Upper lobe of left lung (tissue), 6 donors: ENCODE data around the gene PPP1R26. TPM values are rescaled to one million over a fixed set of nuclear protein-coding genes. Genes with fewer than 3 reads are reported as not detected.

Source experiments
- ATAC-seq, 2 donors: fragments of 200-7000 bp; cut with Tn5 transposase; one replicate each; pipeline ENCODE4 v1.9.1; 2022; ENCODE audit warnings: mild to moderate bottlenecking in 2 of 2, moderate library complexity in 2 of 2; ENCODE audit not compliant: low FRiP score in 2 of 2
- DNase-seq, 2 donors: peaks; one replicate each; pipeline ENCODE4 v3.0.0-alpha.2; 2019 to 2020
- H3K27ac ChIP-seq, 4 donors: fragments of 200-600 bp; sonication (generic); one replicate each; pipeline ENCODE4 v1.5.1; 2016 to 2019
- H3K27me3 ChIP-seq, 4 donors: fragments of 200-600 bp; sonication (generic); one replicate each; pipeline ENCODE4 v1.5.1; 2017 to 2019
- H3K36me3 ChIP-seq, 4 donors: fragments of 200-600 bp; sonication (generic); one replicate each; pipeline ENCODE4 v1.5.1; 2016 to 2019
- H3K4me1 ChIP-seq, 4 donors: fragments of 200-600 bp; sonication (generic); one replicate each; pipeline ENCODE4 v1.5.1; 2018 to 2019
- H3K4me3 ChIP-seq, 4 donors: fragments of 200-600 bp; sonication (generic); one replicate each; pipeline ENCODE4 v1.5.1; 2017 to 2019; ENCODE audit warnings: mild to moderate bottlenecking in 2 of 4, moderate library complexity in 1 of 4
- H3K9me3 ChIP-seq, 4 donors: fragments of 200-600 bp; sonication (generic); one replicate each; pipeline ENCODE4 v1.5.1; 2018 to 2019
- CTCF ChIP-seq, 6 experiments: fragments of 450-650 bp in 4 of 6; fragments of 200-600 bp in 2 of 6; sonication (generic) in 2 of 6; IDR thresholded peaks; one replicate each; pipeline ENCODE4 v1.5.1; 2016 to 2019; ENCODE audit warnings: antibody characterized with exemption in 6 of 6
- EP300 ChIP-seq, 4 donors: sonication (generic); formaldehyde crosslinking; IDR thresholded peaks; one replicate each; pipeline ENCODE4 v1.5.1; 2017; ENCODE audit warnings: antibody characterized with exemption in 4 of 4, control low read depth in 2 of 4
- POLR2A ChIP-seq, 4 donors: fragments of 450-650 bp; IDR thresholded peaks; one replicate each; pipeline ENCODE4 v1.5.1; 2016 to 2017; ENCODE audit warnings: antibody characterized with exemption in 4 of 4, mild to moderate bottlenecking in 2 of 4
- POLR2AphosphoS5 ChIP-seq, 2 donors: sonication (generic); formaldehyde crosslinking; IDR thresholded peaks; one replicate each; pipeline ENCODE4 v1.5.1; 2017; ENCODE audit warnings: antibody characterized with exemption in 2 of 2
- WGBS, 2 donors: methylation state at CpG; one replicate each; pipeline ENCODE4 v1.1.5; 2017 to 2018; 5-methylcytosine and 5-hydroxymethylcytosine counted together
- total RNA-seq, 6 donors: library from RNA; depleted of rRNA in 4 of 6; stranded (reverse); fragments of >200 nt in 4 of 6; gene quantifications; one replicate each; pipeline versions ENCODE4 v1.1.0 to v1.2.1, GENCODE V29; 2016 to 2021
- donor health status: DM: no; HTN: no; CAD: no; lungs with moderate emphysema.
- donor health status: DM: no; HTN: yes; CAD: no; lungs with severe emphysema.

PPP1R26 gene
- total RNA-seq, 6 donors from 2014 or later: 25.6 to 48.6 (median 33.8) TPM

DNA sequence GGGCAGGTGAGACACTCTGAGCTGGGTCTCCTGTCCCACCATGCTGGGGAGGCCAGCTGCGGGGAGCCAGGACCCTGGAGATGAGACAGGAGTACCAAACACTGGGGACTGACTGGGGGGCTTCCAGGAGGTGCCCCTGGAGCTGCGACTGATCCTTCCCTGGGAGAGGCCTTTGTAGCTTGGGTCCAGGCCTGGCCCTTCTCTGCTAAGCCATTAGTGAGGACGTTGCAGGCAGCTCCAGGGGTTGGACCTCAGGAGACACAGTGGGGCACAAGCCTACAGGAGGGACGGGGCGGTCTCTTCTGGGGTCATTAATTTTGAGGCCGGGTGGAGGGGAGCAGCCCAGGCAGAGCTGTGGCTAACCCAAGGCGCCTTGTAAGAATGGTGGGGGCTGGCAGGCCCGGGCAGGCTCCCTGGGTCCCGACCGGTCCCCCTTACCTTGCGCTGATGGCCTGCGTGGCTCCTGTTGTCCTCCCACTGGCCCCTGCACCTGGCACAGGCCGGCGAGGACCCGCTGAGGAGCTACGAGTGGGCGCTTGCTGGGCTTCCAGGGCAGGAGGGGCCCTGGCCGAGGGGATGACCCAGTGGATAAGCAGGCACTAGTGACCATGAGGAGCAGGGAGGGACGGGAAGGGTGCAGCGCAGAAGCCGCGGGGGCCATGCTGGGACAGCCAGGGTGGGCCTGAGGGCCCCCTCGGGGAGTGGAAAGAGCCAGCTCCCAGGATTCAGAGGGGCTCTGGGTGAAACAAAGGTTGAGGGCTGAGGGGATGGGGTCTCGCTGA, 26.0 kb downstream of the PPP1R26 start:
- Histone ChIP-seq H3K4me3 (no peak overlapping the region), H3K36me3 (peaks cover 0 to 37% (median 26%) of the 10 kb centered on the region in 4 donors), H3K9me3 (no peaks in the 10 kb centered on the region), H3K27me3 (no peaks in the 10 kb centered on the region), H3K27ac (no peak overlapping the region), H3K4me1 (peaks cover 13 to 27% (median 17%) of the 10 kb centered on the region in 4 donors)
- 89 to 91% methylated on average over 15 to 19 of the region's 24 CpGs for WGBS, 2 donors
- DNase-seq (peak in 1 of 2 donors; percentile 82), ATAC-seq (no peak)
- TF ChIP-seq CTCF (IDR thresholded peaks at IDR 0.05) (no peak), EP300 (IDR thresholded peaks at IDR 0.05) (no peak), POLR2AphosphoS5 (IDR thresholded peaks at IDR 0.05) (no peak), POLR2A (IDR thresholded peaks at IDR 0.05) (no peak)

GRCh38 chr9:135506327-135507103, 26.9 kb downstream of the PPP1R26 start:
- TF ChIP-seq POLR2AphosphoS5 (IDR thresholded peaks at IDR 0.05) (no peak), CTCF (IDR thresholded peaks at IDR 0.05) (no peak), EP300 (IDR thresholded peaks at IDR 0.05) (no peak), POLR2A (IDR thresholded peaks at IDR 0.05) (no peak)
- ATAC-seq (peak in 1 of 2 donors; percentile 19), DNase-seq (peak in 1 of 2 donors; percentile 39)
- Histone ChIP-seq H3K4me1 (peaks cover 7 to 22% (median 13%) of the 10 kb centered on the region in 4 donors), H3K27ac (no peak overlapping the region), H3K36me3 (peaks cover 0 to 37% (median 26%) of the 10 kb centered on the region in 4 donors), H3K4me3 (no peak overlapping the region), H3K9me3 (no peaks in the 10 kb centered on the region), H3K27me3 (no peaks in the 10 kb centered on the region)
- 75 to 92% methylated on average over 2 to 8 of the region's 14 CpGs for WGBS, 2 donors

GRCh38 chr9:135507104-135508035, 27.8 kb downstream of the PPP1R26 start:
- H3K27ac ChIP-seq: no peak overlapping the region
- peaks cover 0 to 13% (median 5%) of the 10 kb centered on the region in 4 donors for H3K4me1 ChIP-seq
- H3K36me3 ChIP-seq: peaks cover 0 to 32% (median 23%) of the 10 kb centered on the region in 4 donors
- no peaks in the 10 kb centered on the region for H3K27me3 ChIP-seq
- ATAC-seq (no peak), DNase-seq (peak in 1 of 2 donors; percentile 49)
- WGBS, 2 donors: 91 to 94% methylated on average over 10 to 23 of the region's 23 CpGs
- H3K9me3 ChIP-seq: no peaks in the 10 kb centered on the region
- TF ChIP-seq POLR2A (IDR thresholded peaks at IDR 0.05) (no peak), CTCF (IDR thresholded peaks at IDR 0.05) (no peak)
- H3K4me3 ChIP-seq: no peak overlapping the region

DNA sequence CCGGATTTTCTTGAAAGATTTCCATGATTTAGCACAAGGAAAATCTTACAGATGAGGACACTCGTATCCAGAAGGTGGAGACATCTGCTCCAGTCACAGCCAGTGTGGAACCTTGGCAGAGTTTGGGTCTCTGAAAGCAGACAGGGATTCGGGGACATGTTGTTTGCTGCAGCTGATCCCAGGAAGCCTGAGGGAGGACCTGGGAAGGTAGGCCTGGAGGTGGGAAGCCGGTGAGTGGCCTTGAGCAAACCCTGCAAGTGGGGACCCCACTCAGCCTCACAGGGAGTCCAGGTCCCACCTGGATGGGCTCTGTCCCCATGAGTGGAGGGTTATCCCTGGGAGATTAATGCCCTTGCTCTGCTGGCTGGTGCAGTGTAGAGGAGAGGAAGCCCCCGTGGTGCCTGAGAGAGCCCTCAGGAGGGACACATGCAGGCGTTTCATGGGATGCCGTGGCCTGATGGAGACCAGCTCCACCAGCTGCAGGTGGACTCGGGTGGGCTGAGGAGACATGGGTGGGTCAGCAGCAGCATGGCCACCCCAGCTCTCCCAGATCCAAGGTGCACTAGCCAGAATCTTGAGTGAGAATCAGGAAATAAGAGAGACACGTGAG, 28.7 kb downstream of the PPP1R26 start:
- H3K27me3 ChIP-seq: no peaks in the 10 kb centered on the region
- H3K4me3 ChIP-seq: no peak overlapping the region
- H3K36me3 ChIP-seq: peaks cover 0 to 22% (median 18%) of the 10 kb centered on the region in 4 donors
- no peak overlapping the region for H3K27ac ChIP-seq
- 87 to 88% methylated on average over 9 of the region's 9 CpGs for WGBS, 2 donors
- no peaks in the 10 kb centered on the region for H3K9me3 ChIP-seq
- DNase-seq (peak in 1 of 2 donors; percentile 16), ATAC-seq (no peak)
- no peak for TF ChIP-seq POLR2A (IDR thresholded peaks at IDR 0.05)
- no peak for TF ChIP-seq CTCF (IDR thresholded peaks at IDR 0.05)
- TF ChIP-seq POLR2AphosphoS5 (IDR thresholded peaks at IDR 0.05): no peak
- TF ChIP-seq EP300 (IDR thresholded peaks at IDR 0.05): no peak
- H3K4me1 ChIP-seq: peaks cover 0 to 6% (median 4%) of the 10 kb centered on the region in 4 donors
